Mesendoderm (in vitro differentiated cells): Measurements from ENCODE around the gene ZNF277.
"Not testable (repeated sequence)": the region's sequence is repeated elsewhere in the genome, so short reads cannot be mapped to it uniquely, and the experiment has no call there.

Experiments
- DNase-seq: peaks from one replicate; pipeline ENCODE4 v3.0.0; 2013
- H2AK5ac ChIP-seq: 2 replicates; pipeline ENCODE4 v1.6.1; 2013; ENCODE audit warnings: low read length, inconsistent platforms
- H2BK120ac ChIP-seq: 2 replicates; pipeline ENCODE4 v1.6.1; 2013; ENCODE audit warnings: low read depth, mild to moderate bottlenecking, low read length, moderate library complexity, mixed read lengths
- H2BK15ac ChIP-seq: replicated peaks from 2 replicates; pipeline ENCODE4 v1.6.1; 2013; ENCODE audit warnings: low read depth, mild to moderate bottlenecking, moderate library complexity
- H2BK5ac ChIP-seq: 2 replicates; pipeline ENCODE4 v1.6.1; 2013; ENCODE audit warnings: low read length, inconsistent platforms
- H3K18ac ChIP-seq: 2 replicates; pipeline ENCODE4 v1.6.1; 2013; ENCODE audit warnings: mild to moderate bottlenecking, low read length, mixed read lengths
- H3K23ac ChIP-seq: one replicate; pipeline ENCODE4 v1.6.1; 2013; ENCODE audit warnings: low read length
- H3K27ac ChIP-seq: 2 replicates; pipeline ENCODE4 v1.5.1; 2013; ENCODE audit warnings: low read depth, mild to moderate bottlenecking, inconsistent platforms, low read length, moderate library complexity
- H3K27me3 ChIP-seq: 2 replicates; pipeline ENCODE4 v1.6.1; 2013; ENCODE audit warnings: low read length, control low read depth, mild to moderate bottlenecking, inconsistent platforms; ENCODE audit not compliant: insufficient read depth, poor library complexity
- H3K36me3 ChIP-seq: 2 replicates; pipeline ENCODE4 v1.6.1; 2013; ENCODE audit warnings: low read length, inconsistent platforms; ENCODE audit not compliant: control insufficient read depth, insufficient read depth
- H3K4ac ChIP-seq: one replicate; pipeline ENCODE4 v1.6.1; 2013; ENCODE audit warnings: low read depth, mild to moderate bottlenecking, low read length, moderate library complexity
- H3K4me1 ChIP-seq: 2 replicates; pipeline ENCODE4 v1.6.1; 2013; ENCODE audit warnings: low read depth, low read length, inconsistent platforms; ENCODE audit not compliant: control insufficient read depth
- H3K4me2 ChIP-seq: 2 replicates; pipeline ENCODE4 v1.6.1; 2013; ENCODE audit warnings: low read length
- H3K4me3 ChIP-seq: 2 replicates; pipeline ENCODE4 v1.5.1; 2013; ENCODE audit warnings: mild to moderate bottlenecking, low read length
- H3K56ac ChIP-seq: one replicate; pipeline ENCODE4 v1.6.1; 2013; ENCODE audit warnings: low read length
- H3K79me1 ChIP-seq: 2 replicates; pipeline ENCODE4 v1.6.1; 2013; ENCODE audit warnings: low read length, inconsistent platforms
- H3K79me2 ChIP-seq: 2 replicates; pipeline ENCODE4 v1.6.1; 2013; ENCODE audit warnings: mild to moderate bottlenecking, low read length; ENCODE audit not compliant: control insufficient read depth, insufficient read depth
- H3K9ac ChIP-seq: 2 replicates; pipeline ENCODE4 v1.6.1; 2013; ENCODE audit warnings: low read length, inconsistent platforms
- H4K5ac ChIP-seq: one replicate; pipeline ENCODE4 v1.6.1; 2013; ENCODE audit warnings: low read length
- H4K8ac ChIP-seq: one replicate; pipeline ENCODE4 v1.6.1; 2013; ENCODE audit warnings: low read depth, mild to moderate bottlenecking, control low read depth, low read length, moderate library complexity
- WGBS: extraction: QIAGEN DNeasy Blood & Tissue Kit; methylation state at CpG from one replicate; pipeline ENCODE4 v1.1.7; 2013; ENCODE audit warnings: low lambda C conversion rate, missing lambda C conversion rate; ENCODE audit not compliant: insufficient coverage; ENCODE audit errors: extremely low coverage; 5-methylcytosine and 5-hydroxymethylcytosine counted together

ZNF277 gene

DNA sequence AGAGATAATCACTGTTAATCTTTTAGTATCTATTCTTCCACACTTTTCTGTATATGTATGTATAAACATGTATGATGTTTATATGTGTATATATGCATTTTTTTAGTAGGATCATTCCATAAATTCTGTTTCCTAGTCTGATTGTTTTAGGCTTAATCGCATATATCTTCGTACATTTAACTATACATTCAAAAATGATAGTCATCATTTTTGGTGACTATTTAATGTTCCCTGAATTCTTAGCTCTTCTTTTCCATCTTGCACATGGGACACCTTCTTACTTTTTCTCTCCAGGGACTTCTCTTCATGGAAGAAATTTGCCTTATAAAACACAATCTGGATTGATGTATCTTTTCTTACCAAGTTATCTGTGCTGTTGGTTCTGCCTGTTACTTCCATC is 42.1 kb downstream of the ZNF277 start:
- no peaks in the 10 kb centered on the region for H3K79me1 ChIP-seq
- no peak overlapping the region for H2AK5ac ChIP-seq
- H2BK5ac ChIP-seq = no peak overlapping the region
- H3K4ac ChIP-seq = no peak overlapping the region
- peak overlapping the region; percentile 47 for H3K56ac ChIP-seq
- no peak overlapping the region for H3K4me2 ChIP-seq
- H3K18ac ChIP-seq = peak overlapping the region; percentile 45
- no peak overlapping the region for H4K5ac ChIP-seq
- H3K9ac ChIP-seq = no peak overlapping the region
- H3K4me1 ChIP-seq = peaks cover 17% of the 10 kb centered on the region
- peak overlapping the region; percentile 4 for H2BK120ac ChIP-seq
- no peak overlapping the region for H3K4me3 ChIP-seq
- no peak for DNase-seq
- no peak overlapping the region for H2BK15ac ChIP-seq
- H3K23ac ChIP-seq = no peak overlapping the region
- H3K27ac ChIP-seq = no peak overlapping the region
- peaks cover 2% of the 10 kb centered on the region for H3K79me2 ChIP-seq
- no peak overlapping the region for H4K8ac ChIP-seq
- no peaks in the 10 kb centered on the region for H3K27me3 ChIP-seq
- no peaks in the 10 kb centered on the region for H3K36me3 ChIP-seq
- no CpG with 5 or more reads among the region's 2 CpGs for WGBS

DNA sequence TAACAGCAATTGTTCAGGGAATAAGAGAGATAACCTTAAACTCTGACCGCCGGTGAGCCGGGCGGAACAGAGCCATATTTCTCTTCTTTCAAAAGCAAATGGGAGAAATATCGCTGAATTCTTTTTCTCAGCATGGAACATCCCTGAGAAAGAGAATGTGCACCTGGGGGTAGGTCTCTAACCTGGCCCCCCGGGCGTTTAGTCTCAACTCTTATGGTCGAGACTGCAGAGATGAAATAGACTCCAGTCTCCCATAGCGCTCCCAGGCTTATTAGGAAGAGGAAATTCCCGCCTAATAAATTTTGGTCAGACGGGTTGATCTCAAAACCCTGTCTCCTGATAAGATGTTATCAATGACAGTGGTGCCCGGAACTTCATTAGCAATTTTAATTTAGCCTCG is 43.5 kb downstream of the ZNF277 start:
- peak; percentile 80 for DNase-seq
- H3K4ac ChIP-seq, H3K18ac ChIP-seq, H3K27ac ChIP-seq, H3K79me2 ChIP-seq, H2BK5ac ChIP-seq, H3K79me1 ChIP-seq, H2AK5ac ChIP-seq, H3K9ac ChIP-seq, H3K4me3 ChIP-seq, H4K5ac ChIP-seq, H3K36me3 ChIP-seq, H4K8ac ChIP-seq, H2BK15ac ChIP-seq, H2BK120ac ChIP-seq, H3K27me3 ChIP-seq, H3K23ac ChIP-seq, H3K56ac ChIP-seq, H3K4me2 ChIP-seq: not testable (repeated sequence)
- peaks cover 20% of the 10 kb centered on the region for H3K4me1 ChIP-seq
- WGBS = no CpG with 5 or more reads among the region's 13 CpGs

DNA sequence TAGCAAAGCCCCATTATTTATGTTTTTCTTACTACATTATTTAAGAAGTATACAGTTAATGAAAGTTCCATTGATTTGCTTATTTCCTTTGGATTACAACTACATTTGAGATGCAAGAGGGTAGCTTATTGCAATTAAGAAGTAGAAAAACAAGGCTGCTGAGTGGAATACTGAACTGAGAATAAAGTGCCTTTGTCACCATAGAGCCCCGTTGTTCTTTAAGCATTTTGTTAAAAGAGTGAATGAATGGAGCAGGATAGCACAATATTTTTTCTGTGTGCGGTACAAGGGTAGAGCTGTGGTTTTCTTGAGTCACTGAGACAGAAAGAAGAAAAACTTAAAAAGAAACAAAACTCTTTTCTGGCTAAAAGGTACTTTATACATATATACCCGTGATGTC is 45.6 kb downstream of the ZNF277 start:
- Histone ChIP-seq H3K23ac (no peak overlapping the region), H3K56ac (peak overlapping the region; percentile 68), H3K79me2 (peaks cover 11% of the 10 kb centered on the region), H3K18ac (peak overlapping the region; percentile 75), H3K79me1 (peaks cover 8% of the 10 kb centered on the region), H4K8ac (no peak overlapping the region), H4K5ac (no peak overlapping the region), H2AK5ac (no peak overlapping the region), H3K4me2 (no peak overlapping the region), H3K36me3 (no peaks in the 10 kb centered on the region), H2BK120ac (no peak overlapping the region), H2BK15ac (peak overlapping the region; percentile 36), H3K27me3 (no peaks in the 10 kb centered on the region), H3K4ac (no peak overlapping the region), H3K27ac (no peak overlapping the region), H2BK5ac (peak overlapping the region; percentile 89), H3K9ac (peak overlapping the region; percentile 12), H3K4me3 (no peak overlapping the region), H3K4me1 (peaks cover 27% of the 10 kb centered on the region)
- DNase-seq = no peak
- no CpG with 5 or more reads among the region's 3 CpGs for WGBS

DNA sequence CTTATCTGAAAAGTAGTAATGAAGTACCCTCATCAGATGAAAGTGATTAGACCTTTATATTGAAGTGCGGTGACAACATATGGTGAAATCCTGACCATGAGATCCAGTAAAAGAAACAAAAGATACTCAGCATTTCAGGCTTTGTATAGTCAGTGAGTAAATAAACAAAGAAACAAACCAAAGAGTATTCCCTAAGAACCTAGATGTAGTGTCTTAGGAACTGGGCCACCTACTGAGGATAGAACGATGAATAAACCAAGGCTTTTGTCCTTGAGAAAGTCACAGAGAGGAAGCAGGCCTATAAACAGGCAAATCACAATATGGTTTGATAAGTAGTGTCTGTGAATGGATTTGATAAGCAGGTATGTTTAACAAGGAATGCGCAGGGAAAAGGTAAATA is 46.2 kb downstream of the ZNF277 start:
- no peak overlapping the region for H2BK15ac ChIP-seq
- H3K4me3 ChIP-seq = no peak overlapping the region
- H3K79me1 ChIP-seq = peaks cover 8% of the 10 kb centered on the region
- no peak overlapping the region for H2AK5ac ChIP-seq
- no peak overlapping the region for H3K4ac ChIP-seq
- peaks cover 11% of the 10 kb centered on the region for H3K79me2 ChIP-seq
- no peaks in the 10 kb centered on the region for H3K27me3 ChIP-seq
- H2BK120ac ChIP-seq = no peak overlapping the region
- H2BK5ac ChIP-seq = peak overlapping the region; percentile 21
- no peak overlapping the region for H3K27ac ChIP-seq
- H3K4me2 ChIP-seq = no peak overlapping the region
- no peak overlapping the region for H3K56ac ChIP-seq
- WGBS = no CpG with 5 or more reads among the region's 3 CpGs
- H3K4me1 ChIP-seq = peaks cover 27% of the 10 kb centered on the region
- H4K5ac ChIP-seq = no peak overlapping the region
- H3K18ac ChIP-seq = no peak overlapping the region
- no peaks in the 10 kb centered on the region for H3K36me3 ChIP-seq
- DNase-seq = peak; percentile 64
- no peak overlapping the region for H3K9ac ChIP-seq
- no peak overlapping the region for H3K23ac ChIP-seq
- no peak overlapping the region for H4K8ac ChIP-seq

DNA sequence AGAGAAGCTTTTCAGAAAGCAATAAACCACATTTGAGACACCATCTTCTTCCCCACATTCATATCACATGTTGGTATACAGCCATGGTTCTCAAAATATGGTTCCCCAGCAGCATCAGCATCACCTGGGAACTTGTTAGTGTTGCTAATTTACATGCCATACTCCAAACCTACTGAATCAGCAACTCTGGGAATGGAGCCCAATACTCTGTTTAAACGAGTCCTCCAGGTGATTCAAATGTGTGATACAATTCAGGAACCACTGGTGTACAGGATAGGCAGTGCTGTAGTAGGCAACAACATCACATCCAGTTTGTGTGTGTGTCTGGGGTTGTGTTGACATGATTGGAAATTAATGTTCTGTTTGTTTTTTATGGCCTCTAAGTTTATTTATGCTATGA is 47.7 kb downstream of the ZNF277 start:
- Histone ChIP-seq H4K5ac (no peak overlapping the region), H3K56ac (peak overlapping the region; percentile 57), H2BK5ac (peak overlapping the region; percentile 85), H2BK120ac (no peak overlapping the region), H3K79me1 (peaks cover 8% of the 10 kb centered on the region), H2AK5ac (peak overlapping the region; percentile 88), H3K4me2 (no peak overlapping the region), H3K9ac (no peak overlapping the region), H4K8ac (no peak overlapping the region), H3K27me3 (no peaks in the 10 kb centered on the region), H3K4me3 (no peak overlapping the region), H3K18ac (no peak overlapping the region), H3K23ac (no peak overlapping the region), H3K4ac (peak overlapping the region; percentile 70), H3K4me1 (peaks cover 25% of the 10 kb centered on the region), H3K36me3 (no peaks in the 10 kb centered on the region), H2BK15ac (no peak overlapping the region), H3K27ac (no peak overlapping the region), H3K79me2 (peaks cover 11% of the 10 kb centered on the region)
- DNase-seq = no peak
- WGBS = no CpG with 5 or more reads among the region's 1 CpG

DNA sequence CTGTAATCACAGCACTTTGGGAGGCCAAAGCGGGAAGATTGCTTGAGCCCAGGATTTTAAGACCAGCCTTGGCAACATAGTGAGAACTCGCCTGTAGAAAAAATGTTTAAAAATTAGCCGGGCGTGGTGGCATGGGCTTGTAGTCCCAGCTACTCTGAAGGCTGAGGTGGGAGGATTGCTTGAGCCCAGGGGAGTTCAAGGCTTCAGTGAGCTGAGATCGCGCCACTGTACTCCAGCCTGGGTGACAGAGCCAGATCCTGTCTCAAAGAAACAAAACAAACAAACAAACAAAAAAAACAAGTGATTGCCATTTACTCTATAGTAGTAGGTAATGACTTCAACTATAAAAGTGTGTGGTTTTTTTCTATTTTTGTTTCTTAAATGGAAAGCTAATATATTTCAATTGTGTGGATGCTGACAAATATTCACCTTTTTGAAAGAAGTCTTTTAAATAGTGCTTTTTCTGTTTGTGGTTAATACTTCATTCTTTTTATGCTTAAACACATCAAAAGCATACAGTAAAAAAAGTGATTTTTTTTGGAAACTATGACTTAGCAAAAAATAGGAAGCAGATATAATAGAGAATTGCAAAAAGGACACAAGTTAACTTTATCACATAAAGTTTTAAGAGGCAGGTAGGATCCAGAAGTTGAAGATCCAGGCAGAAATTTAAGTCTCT is 48.4 kb downstream of the ZNF277 start:
- DNase-seq = no peak
- H2BK5ac ChIP-seq = no peak overlapping the region
- H3K4ac ChIP-seq = peak overlapping the region; percentile 79
- H3K4me2 ChIP-seq = no peak overlapping the region
- peaks cover 11% of the 10 kb centered on the region for H3K79me2 ChIP-seq
- H3K79me1 ChIP-seq = peaks cover 8% of the 10 kb centered on the region
- H3K4me3 ChIP-seq = no peak overlapping the region
- no CpG with 5 or more reads among the region's 6 CpGs for WGBS
- no peak overlapping the region for H3K23ac ChIP-seq
- H2AK5ac ChIP-seq = no peak overlapping the region
- H4K8ac ChIP-seq = peak overlapping the region; percentile 28
- H2BK15ac ChIP-seq = no peak overlapping the region
- peak overlapping the region; percentile 56 for H3K56ac ChIP-seq
- no peak overlapping the region for H4K5ac ChIP-seq
- no peak overlapping the region for H2BK120ac ChIP-seq
- no peak overlapping the region for H3K9ac ChIP-seq
- no peaks in the 10 kb centered on the region for H3K27me3 ChIP-seq
- peak overlapping the region; percentile 64 for H3K18ac ChIP-seq
- H3K27ac ChIP-seq = no peak overlapping the region
- peaks cover 23% of the 10 kb centered on the region for H3K4me1 ChIP-seq
- no peaks in the 10 kb centered on the region for H3K36me3 ChIP-seq
